ENCODE data around the gene PEX14.

The PEX14 gene

DNA sequence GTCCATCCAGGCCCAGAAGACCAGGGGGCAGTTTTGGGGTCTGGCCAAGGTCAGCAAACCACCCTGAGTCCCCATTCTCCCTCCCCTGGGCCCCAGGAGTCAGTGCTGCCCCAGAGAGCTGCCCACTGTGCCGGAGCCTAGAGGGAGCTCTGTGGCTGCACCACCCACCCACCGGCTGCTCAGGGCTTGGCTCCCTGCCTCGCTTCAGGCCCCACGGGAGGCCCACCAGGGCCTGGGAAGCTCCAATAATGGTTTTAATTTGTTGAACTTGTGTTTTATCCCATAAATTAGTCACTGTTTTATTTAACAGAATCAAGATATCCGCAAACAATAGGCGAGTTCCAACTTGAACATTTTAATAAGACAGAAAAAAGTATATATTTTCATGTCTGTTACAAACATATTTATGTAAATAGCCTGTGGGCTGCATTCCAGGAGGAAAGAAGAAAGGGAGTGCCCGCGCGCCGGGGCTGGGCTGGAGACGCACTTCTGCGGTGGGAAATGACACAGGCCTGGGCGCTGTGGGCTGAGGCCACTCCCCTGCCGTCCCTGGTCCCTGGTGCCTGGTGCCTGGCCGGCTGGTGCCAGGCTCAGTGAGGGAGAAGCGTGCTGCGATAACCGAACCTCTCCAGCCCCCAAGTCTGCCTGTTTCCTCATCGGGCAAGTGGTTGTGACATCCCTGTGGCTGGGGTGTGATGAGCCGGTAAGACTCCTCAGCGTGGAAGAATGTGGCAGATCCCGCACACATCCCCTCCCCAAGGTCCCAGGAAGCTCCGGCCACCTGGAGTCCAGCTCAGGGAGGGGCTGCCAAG, 160.5 kb downstream of the PEX14 start:
- no peak for DNase-seq (ENCODE audit: low read depth)

DNA sequence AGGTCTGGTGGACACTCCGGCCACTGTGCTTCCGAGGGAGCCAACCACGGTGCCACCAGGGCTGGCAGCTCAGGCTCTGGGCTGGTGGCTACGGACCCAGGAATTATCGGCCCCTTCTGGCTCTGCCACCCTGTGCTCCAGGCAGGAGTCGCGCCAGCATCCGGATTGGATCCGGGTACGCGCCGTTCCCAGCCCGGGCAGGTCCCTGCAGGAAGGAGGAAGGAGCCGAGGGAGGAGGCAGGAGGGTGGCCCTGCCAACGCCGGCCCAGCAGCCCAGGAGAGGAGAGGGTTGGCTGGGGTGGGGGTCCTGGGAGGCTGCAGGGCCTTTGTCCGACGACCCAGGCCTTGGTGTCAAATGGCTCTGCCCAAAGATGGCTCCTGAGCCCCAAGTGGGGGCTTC, 161.2 kb downstream of the PEX14 start:
- no peak for DNase-seq (ENCODE audit: low read depth)

DNA sequence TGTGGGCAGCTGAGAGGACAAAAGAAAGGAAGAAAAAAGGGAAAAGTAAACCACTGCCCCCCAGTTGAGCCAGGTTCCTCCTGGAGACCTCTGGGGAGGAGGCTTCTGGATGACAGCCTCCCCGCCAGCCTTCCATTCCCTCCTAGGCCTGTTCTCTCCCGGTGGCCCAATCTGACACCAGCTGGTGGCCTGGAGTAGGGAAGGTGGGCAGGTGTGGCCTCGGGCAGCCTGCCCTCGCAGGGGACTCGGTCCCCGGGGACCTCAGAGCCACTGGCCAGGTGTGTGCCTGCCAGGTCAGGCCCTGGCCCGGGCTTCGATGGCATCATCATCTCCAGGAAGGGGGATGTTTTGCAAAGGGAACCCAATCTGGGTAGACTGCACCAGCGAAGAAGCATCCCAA, 162.7 kb downstream of the PEX14 start:
- no peak for DNase-seq (ENCODE audit: low read depth)

DNA sequence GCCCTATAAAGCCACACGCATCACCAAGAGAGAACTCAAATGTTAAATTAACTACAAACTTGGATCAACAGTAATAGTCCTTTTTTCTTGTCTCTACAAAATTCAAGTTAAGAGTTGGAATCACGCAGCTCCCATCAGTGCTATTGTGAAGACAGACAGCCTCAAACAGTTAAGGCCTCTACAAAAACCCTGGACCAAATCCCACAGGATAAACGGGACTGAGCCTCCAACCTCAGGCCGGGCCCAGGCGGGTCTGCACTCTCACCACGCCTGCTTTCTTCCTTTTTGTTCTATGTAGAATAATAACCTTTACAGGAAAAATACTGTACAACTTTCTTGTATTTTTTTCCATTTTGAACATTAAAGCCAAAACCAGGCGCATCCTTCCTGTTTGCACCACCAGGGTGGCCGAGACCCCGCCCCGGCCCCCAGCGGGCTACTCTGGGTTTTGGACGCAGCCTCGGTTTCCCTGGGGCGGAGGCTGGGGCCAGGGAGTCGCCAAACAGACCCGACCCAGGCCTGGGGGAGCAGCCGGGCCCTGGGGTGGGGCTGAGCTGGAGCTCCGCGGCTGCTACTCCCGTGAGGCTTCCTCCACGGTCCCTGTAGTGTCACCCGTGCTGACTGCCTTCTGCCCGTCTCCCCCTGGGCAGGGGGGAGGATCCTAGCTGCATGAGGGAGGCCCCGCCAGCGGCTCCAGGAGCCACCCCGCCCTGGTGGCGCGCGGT, 163.2 kb downstream of the PEX14 start:
- no peak for DNase-seq (ENCODE audit: low read depth)

DNA sequence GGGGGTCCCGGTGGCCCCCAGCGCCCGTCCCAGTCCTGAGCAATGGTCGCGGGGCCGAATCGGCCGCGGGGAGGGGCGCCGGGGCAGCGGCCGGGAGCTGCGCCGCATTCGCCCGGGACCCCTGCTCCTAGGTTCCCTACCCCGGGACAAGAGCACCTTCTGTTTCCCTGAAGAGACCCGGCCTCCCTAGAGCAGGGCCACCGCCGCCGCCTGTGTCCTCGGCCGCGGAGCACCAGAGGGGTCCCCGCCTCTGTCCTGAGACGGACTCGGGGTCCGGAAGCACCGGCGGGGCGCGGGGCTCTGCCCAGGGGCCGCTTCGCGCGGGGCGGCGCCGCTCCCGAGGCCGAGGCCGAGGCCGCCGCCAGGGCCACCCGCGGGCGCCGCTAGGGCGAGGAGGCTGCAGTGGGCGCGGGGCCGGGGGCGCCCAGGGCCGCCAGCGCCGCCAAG, 163.8 kb downstream of the PEX14 start:
- no peak for DNase-seq (ENCODE audit: low read depth)

DNA sequence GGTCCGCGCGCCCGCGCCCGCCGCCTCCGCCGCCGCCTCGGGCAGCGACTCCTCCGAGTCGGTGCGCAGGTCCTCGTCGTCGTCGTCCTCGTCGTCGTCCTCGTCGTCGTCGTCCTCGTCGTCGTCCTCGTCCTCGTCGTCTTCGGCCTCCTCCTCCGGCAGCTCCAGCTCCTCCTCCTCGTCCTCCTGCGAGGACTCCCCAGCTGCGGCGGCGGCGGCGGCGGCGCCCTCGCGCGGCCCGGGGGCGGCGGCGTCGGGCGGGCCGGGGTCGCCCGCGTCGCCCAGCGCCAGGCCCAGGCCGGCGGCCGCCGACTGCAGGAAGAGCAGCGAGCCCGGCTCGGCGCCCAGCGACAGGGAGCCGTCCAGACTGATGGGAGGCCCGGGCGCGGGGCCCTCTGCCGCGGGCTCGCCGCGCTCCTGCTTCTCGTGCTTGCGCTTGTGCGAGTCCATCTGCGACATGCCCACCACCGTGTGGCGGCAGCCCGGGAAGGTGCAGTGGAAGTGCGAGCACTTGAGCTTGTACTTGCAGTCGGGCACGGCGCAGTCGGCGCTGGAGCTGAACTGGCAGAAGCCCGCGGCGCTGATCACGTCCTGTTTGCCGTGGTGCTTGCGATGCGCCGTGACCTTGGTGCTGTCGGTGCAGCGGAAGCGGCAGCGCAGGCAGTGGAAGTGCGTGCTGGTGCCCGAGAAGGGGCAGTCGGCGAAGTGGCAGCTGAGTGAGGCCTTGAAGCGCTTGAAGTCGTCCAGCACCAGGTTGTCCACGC, 164.4 kb downstream of the PEX14 start:
- no peak for DNase-seq (ENCODE audit: low read depth)

DNA sequence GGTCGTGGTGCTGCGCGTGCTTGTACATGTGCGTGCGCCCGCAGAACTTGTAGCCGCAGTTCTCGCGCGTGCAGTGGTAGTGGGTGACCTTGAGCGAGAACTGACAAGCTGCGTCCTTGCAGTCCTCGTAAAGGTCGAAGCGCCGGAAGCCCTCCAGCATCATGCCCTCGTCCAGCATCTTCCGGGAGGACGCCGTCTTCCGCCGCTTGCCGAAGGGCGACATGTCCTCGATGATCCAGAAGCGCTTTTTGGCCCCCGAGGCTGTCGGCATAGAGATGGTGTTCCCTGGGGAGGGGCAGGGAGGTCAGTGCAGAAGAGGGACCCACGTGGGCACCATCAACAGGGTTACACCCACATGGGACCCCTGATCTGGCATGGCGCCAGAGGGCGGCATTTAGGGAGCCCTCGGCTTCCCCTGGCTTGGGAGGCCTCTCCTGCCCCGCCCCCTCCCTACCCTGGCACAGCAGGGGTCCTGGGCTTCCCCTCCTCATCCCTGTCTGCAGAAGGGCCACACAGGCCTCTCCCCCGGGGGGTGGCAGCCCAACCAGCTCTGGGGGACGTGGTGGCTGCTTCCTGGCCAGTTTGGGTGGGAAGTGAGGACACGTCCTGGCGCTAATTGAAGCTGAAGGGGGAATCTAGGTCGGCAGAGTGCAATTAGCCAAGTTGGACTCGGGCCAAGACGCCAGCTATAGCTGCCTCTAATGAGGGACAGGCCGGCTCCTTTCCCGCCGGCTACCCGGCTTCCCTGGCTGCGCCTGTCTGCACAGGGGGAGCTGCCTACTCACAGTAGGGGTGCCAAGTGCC, 165.2 kb downstream of the PEX14 start:
- DNase-seq (ENCODE audit: low read depth), result no peak

DNA sequence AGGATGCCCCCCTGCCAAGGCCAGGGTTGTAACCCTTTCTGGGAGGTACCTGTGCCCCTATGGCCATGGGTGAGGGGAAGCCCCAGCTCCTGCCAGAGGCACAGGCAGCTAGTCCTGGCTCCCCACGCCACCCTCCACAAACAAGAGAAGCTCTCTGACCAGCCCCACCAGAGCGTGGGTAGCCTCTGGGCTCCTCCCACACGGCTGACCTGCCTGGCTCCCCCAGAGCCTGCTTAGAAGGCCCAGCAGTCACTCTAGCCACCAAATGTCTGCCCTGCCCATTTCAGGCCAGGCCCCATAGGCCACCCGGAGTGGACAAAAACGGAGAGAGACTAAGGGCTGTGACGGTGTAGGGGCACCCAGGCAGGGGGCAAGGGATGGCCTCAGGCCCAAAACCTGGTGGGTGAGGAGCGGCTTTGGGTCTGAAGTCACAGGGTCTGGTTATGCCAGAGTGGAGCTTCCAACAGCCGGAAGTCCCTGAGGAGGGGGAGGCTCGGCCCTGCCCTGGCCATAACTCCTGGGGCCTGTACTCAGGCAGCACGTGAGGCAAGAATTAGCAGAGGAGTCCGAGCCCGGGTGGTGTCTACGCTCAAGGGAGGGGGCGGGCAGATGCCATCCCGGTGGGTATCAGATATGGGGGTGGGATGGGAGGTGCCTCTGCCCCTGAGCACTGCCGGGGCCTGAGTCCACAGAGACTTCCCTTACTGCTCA, 166.2 kb downstream of the PEX14 start:
- no peak for DNase-seq (ENCODE audit: low read depth)

DNA sequence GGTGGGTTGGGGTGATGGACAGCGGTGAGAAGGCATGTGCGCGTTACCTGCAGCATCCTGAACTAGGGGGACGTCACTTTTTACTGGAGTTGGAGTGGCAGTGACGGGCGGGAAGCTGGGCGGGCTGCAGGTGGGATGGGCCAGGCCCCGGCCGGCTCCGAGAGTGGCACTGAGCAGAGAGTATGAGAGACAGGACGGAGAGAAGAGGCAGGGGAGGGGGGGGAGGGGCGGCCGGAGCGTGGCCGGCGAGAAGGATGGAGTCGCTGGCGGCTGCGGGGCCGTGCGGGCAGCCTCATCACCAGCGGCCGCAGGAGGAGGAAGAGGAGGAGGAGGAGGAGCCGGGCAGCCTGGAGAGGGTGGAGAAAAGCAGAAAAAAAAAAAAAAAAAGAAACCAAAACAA, 167.2 kb downstream of the PEX14 start:
- DNase-seq (ENCODE audit: low read depth), result no peak

DNA sequence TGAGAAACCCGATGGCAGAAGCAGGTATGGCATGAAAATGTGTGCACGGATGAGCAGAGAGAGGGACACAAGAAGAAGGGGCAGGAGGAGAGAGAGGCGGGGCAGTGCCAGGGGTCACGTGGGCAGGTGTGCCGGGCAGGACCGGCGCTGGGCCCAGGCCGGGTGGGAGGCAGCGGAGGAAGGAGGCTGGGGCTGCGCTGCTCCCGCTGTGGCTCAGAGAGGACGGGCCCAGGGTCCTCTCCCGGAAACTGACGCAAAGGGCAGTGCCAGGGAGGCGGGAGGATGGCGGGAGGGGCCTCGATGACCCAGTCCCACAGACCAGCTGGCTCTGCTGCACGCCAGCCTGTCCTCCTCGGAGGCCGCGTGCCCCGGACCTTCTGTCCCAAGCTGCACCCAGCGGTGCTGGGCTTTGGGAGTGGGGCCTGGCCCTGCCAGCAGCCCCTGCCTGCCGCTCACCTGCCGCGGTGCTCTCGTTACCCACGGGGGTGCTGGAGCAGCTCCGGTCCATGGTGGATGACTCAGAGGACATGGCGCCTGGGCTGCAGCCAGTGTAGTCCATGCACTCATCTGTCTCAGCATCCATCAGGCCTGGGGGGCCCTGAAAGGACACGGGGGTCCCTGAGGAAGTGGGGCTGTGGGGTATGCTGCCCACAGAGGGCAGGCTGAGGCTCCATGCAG, 167.8 kb downstream of the PEX14 start:
- DNase-seq (ENCODE audit: low read depth), result no peak

DNA sequence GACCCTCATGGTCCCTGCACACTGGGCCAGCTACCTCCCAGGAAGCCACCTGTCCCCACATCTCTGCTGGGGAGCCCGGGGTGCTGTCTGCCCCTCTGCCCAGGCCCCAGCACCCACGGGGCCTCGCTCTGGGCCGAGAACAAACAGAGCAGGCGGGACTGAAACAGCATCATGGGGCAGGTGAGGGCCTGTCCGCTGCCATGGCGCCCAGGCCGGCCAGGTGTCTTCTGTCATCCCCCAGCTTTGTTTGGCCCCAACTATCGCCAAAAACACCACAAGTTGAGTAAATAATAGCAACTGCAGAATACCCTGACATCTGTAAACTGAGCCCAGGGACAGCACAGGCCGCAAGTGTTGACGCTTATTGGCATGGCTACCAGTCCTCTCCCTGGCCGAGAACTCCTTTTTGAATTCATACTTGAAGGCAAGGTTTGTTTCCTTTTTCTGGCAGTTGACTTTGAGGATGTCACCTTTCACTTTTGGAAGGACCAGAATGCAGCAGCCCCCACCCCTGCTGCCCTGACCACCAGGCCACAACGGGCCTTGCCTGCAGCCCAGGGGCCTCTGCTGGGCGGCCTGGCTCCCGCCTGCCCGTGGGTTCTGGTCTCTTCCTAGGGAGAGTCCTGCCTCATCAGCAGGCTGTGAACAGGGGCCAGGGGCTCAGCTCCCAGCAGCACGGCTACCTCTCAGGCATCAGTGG, 169.0 kb downstream of the PEX14 start:
- no peak for DNase-seq (ENCODE audit: low read depth)

DNA sequence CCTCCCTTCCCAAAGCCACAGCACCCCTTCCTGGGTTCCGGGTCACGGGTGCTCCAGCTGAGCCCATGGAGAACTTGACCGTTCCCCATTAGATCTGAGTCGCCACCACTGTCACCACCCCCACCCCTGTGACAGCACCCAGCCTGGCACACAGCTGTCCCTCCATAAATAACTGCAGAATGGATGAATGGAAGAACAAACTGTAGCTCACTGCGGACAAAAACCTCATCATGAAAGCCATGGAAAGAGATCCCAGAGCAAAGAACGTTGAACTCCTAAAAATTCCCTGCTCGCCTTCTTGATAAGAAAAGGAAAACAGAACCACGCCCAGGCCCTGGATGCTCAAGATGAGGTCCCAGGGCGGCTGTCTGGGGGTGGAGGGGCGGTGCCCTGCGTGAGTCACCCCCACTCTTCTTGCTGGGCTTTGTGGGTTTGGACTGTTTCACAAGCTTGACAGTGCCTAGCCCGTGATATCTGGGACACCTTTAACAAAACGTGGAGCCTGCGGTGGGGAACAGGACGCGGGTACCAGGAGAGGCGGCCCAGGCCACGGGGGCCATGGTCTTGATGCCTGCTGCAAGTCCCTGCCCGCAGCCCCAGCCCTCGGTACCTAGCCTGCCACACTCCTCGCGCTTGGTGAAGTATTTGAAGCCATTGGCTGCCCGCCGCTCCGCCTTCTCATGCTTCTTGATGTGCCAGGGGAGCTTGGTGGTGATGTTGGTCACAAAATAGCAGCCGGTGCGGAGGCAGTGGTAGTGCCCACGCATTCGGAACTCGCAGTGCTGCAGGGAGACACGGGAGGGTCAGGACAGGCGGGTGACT, 169.8 kb downstream of the PEX14 start:
- no peak for DNase-seq (ENCODE audit: low read depth)

DNA sequence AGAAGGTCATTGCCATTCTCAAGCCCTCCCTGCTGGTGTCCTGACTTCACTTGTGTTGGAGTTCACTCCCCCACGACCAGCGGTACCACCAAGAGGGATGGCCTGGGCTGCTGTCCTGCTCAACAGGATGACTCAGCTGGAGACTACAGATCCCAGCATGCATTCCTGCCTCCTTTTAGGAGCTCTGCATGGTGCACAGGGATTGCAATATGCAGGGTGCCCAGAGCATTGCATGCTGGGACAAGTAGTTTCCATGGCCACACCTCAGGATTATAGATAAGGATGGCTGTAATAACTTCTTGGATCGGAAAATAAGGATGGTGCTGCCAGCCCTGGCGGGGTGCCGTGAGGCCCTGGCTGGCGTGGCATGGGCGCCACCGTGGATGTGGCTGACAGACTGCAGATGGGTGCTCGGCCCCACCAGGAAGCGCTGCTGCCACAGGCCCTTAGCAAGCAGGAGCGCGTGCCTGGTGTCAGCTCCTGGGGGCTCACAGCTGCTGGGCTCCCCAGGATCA, 171.7 kb downstream of the PEX14 start:
- no peak for DNase-seq (ENCODE audit: low read depth)

DNA sequence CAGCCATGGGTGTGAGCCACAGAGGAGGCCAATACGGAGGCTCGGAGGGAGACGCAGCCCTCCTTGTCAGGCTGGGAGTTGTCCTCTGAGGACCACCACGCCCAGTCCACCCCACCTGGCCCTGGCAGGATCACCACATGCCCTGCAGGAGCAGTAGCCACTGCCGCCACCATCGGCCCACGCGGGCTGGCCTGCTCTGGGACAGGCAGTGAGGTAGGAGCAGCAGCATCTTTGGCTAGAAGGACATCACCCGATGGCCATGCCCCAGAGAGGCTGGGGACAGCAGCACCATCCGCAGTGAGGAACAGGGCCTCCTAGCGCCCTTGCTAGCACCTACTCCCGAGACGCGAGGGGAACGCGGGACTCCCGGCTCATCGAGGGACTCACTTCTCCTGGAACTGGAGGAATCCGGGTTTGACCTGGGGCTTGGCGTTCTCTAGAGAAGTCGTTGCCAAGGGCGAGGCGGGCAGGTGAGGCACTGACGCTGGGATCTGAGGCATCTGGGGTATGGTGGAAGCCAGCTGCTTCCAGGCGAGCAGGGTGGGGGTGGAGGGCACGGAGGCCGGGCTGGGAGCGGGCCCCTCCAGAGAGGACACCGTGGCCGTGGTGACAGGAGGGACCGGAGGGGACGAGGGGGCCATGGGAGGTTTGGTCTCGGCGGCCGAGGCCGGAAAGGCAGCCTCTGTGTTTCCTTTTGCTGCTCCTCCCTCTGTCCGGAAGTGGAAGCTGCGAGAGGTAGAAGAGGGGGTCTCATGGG, 172.8 kb downstream of the PEX14 start:
- no peak for DNase-seq (ENCODE audit: low read depth)

DNA sequence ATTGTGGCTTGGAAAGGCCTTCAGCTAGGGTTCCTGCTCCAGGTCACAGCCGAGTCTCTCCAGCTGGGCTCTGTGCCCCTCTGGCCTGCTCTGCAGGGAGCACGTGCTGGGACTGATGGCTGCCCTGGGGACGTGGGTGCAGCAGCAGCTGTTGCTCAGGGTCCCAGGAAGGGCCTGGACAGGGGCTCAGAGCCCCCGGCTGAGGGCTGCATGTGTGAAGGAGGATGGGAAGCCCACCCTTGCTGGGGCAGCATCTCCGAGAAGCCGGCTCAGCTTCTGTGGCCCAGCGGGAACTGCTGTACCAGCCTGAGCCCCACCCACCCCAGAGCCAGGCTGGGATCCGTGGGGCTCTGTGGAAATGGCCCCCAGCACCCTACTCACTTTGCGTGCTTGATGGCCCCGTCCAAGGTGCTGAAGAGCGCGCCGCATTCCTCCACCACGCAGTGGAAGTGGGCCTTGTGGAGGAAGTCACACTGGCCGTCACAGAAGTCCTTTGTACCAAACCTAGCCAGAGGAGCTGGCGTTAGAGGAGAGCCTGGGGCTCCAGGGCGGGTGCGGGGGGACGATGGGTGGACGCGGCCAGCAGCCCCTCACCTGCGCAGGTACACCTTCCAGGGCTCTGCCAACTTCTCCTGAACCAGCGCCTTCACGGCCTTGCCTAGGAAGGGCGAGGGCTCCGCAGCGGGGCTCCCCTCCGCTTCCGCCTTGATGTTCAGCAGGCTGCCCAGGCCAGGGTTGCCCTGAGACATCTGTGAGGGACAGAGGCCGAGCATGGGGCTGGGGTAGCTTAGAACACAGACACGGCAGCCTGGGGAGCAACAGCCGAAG, 174.2 kb downstream of the PEX14 start:
- DNase-seq (ENCODE audit: low read depth), result no peak

DNA sequence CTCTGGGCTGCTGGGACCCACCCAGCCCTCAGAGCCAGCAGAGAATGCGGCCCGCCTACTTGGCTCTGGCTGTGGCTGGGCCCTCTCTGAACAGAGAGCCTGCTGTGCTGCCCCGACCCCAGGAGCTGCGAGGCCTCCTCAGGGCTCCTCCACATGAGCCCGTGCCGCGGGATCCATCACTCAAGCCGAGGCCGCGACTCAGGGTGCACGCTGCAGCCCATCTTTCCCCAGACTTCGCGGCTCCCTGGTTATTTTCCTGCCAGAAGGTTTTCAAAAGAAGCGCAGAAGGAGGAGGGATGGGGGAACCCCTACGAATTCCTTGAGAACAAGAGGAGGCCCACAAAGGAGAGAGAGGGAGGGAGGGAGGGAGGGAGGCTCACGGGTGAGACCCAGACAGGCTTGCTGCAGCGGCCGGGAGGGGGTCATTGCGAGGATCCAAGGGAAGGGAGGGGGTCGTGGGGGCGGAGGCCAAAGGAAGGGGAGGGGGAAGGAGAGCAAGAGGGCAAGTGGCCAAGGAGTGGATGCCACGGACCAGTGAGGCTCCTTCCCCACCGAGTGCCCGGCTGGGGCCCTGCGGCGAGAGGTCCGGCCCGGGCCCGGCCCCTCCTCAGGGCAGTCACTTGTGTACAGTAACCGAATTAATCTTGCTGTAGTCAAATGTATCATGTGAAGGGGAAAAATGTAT, 174.9 kb downstream of the PEX14 start:
- DNase-seq (ENCODE audit: low read depth), result no peak
